HepG2 (cell line): Measurements from ENCODE around the gene DPM1. TPM values are rescaled to one million over a fixed set of nuclear protein-coding genes. Genes with fewer than 3 reads are reported as not detected.
A peak's percentile ranks its signal among the peaks of the same experiment; 100 is the strongest.

Experiments used
- ATF7-NPFF ChIP-seq: sonication (generic); formaldehyde crosslinking; IDR thresholded peaks from 2 replicates; pipeline ENCODE4 v1.8.1; 2023; ENCODE audit warnings: mild to moderate bottlenecking, low read depth, missing genetic modification reagents, moderate library complexity
- DMAP1 ChIP-seq: IDR thresholded peaks from 2 replicates; pipeline ENCODE4 v1.6.1; 2016
- EED ChIP-seq: sonication (generic); formaldehyde crosslinking; IDR thresholded peaks from 2 replicates; pipeline ENCODE4 v1.5.0; 2020; ENCODE audit warnings: mild to moderate bottlenecking, missing genetic modification reagents
- FOSL2 ChIP-seq: sonication (generic); formaldehyde crosslinking; IDR thresholded peaks from 2 replicates; pipeline ENCODE4 v1.4.0; 2020; ENCODE audit warnings: missing genetic modification reagents
- IRF2 ChIP-seq: IDR thresholded peaks from 2 replicates; pipeline ENCODE4 v1.6.1; 2018; ENCODE audit warnings: missing genetic modification reagents, missing compliant biosample characterization
- MBNL3 ChIP-seq: fragments of 250-450 bp; sonication (Bioruptor Pico); conservative IDR thresholded peaks from 2 replicates; pipeline ENCODE4 v1.8.0; 2022; ENCODE audit warnings: mild to moderate bottlenecking, inconsistent platforms
- MYNN ChIP-seq: sonication (generic); formaldehyde crosslinking; IDR thresholded peaks from 2 replicates; pipeline ENCODE4 v1.4.0; 2020; ENCODE audit warnings: mild to moderate bottlenecking, low read depth, missing genetic modification reagents
- NFYB ChIP-seq: sonication (generic); formaldehyde crosslinking; IDR thresholded peaks from 2 replicates; pipeline ENCODE4 v1.4.0; 2020; ENCODE audit warnings: missing genetic modification reagents
- NFYC ChIP-seq: IDR thresholded peaks from 2 replicates; pipeline ENCODE4 v1.6.1; 2016; ENCODE audit warnings: missing genetic modification reagents, missing compliant biosample characterization
- ONECUT2 ChIP-seq: sonication (generic); formaldehyde crosslinking; IDR thresholded peaks from 2 replicates; pipeline ENCODE4 v1.4.0; 2020; ENCODE audit warnings: missing genetic modification reagents
- PBX2 ChIP-seq: IDR thresholded peaks from 2 replicates; pipeline ENCODE4 v1.6.1; 2016; ENCODE audit warnings: control low read depth
- PHF5A ChIP-seq: IDR thresholded peaks from one replicate; pipeline ENCODE4 v1.6.1; 2018; ENCODE audit warnings: low read depth, missing genetic modification reagents; ENCODE audit not compliant: unreplicated experiment
- SMAD1 ChIP-seq: sonication (generic); formaldehyde crosslinking; IDR thresholded peaks from 2 replicates; pipeline ENCODE4 v1.4.0; 2020; ENCODE audit warnings: missing genetic modification reagents, low read depth, mild to moderate bottlenecking, borderline replicate concordance
- TBP ChIP-seq: sonication (generic); formaldehyde crosslinking; IDR thresholded peaks from 2 replicates; pipeline ENCODE4 v1.5.0; 2020; ENCODE audit warnings: missing genetic modification reagents
- THAP7 ChIP-seq: sonication (generic); formaldehyde crosslinking; IDR thresholded peaks from 2 replicates; pipeline ENCODE4 v1.8.1; 2023; ENCODE audit warnings: mild to moderate bottlenecking, missing genetic modification reagents
- ZBTB49 ChIP-seq: sonication (generic); formaldehyde crosslinking; IDR thresholded peaks from 2 replicates; pipeline ENCODE4 v1.4.0; 2020; ENCODE audit warnings: missing genetic modification reagents, borderline replicate concordance
- ZHX1 ChIP-seq: sonication (generic); formaldehyde crosslinking; IDR thresholded peaks from 2 replicates; pipeline ENCODE4 v1.8.1; 2022; ENCODE audit warnings: low read depth, mild to moderate bottlenecking, missing genetic modification reagents
- ZNF235 ChIP-seq: sonication (generic); formaldehyde crosslinking; IDR thresholded peaks from 2 replicates; pipeline ENCODE4 v1.8.1; 2023; ENCODE audit warnings: mild to moderate bottlenecking, missing genetic modification reagents, borderline replicate concordance
- ZNF281 ChIP-seq: sonication (generic); formaldehyde crosslinking; IDR thresholded peaks from 2 replicates; pipeline ENCODE4 v1.4.0; 2020; ENCODE audit warnings: missing genetic modification reagents, borderline replicate concordance
- ZNF382 ChIP-seq: sonication (generic); formaldehyde crosslinking; IDR thresholded peaks from 2 replicates; pipeline ENCODE4 v1.5.0; 2020; ENCODE audit warnings: missing genetic modification reagents, mild to moderate bottlenecking, borderline replicate concordance
- ZNF674 ChIP-seq: sonication (generic); formaldehyde crosslinking; IDR thresholded peaks from 2 replicates; pipeline ENCODE4 v1.5.0; 2020; ENCODE audit warnings: low read depth, mild to moderate bottlenecking, missing genetic modification reagents
- polyA plus RNA-seq, 8 experiments: library from polyadenylated mRNA; depleted of rRNA in 3 of 8; stranded (reverse) in 7 of 8; unstranded in 1 of 8; fragments of >200 nt; fragmentation: Illumina TruSeq in 4 of 8; extraction: Trizol in 4 of 8; gene quantifications; 2 replicates each; pipeline versions ENCODE4 v1.2.1 to v1.2.3, GENCODE V29; 2011 to 2016; ENCODE audit warnings: low read depth in 4 of 8, missing spikeins in 1 of 8, mixed read lengths in 1 of 8; ENCODE audit not compliant: insufficient read depth in 1 of 8
- total RNA-seq, 5 experiments: library from RNA; depleted of rRNA; stranded (reverse); fragments of >200 nt; fragmentation: Illumina TruSeq; extraction: Trizol; gene quantifications; 2 replicates each; pipeline ENCODE4 v1.2.3, GENCODE V29; 2016; ENCODE audit warnings: low read depth in 1 of 5

The DPM1 gene
- total and polyA plus RNA-seq, 2 of the 13 experiments (the other 11 are each of a cell fraction or from before 2014, with no cell fraction given), result 83.2 to 161 TPM

- TF ChIP-seq ZNF235 (CRISPR knock-in tag), result peak; percentile 82; the same call in 1 of the 2 replicates
- TF ChIP-seq ZBTB49 (CRISPR knock-in tag), result no peak
- no peak for TF ChIP-seq THAP7 (CRISPR knock-in tag)
- TF ChIP-seq NFYB, result no peak
- no peak for TF ChIP-seq ONECUT2
- peak; percentile 64 for TF ChIP-seq FOSL2 (CRISPR knock-in tag)
- TF ChIP-seq DMAP1 (CRISPR knock-in tag), result no peak; the same call in 1 of the 2 replicates
- TF ChIP-seq EED, result no peak
- TF ChIP-seq ZNF382 (CRISPR knock-in tag), result no peak
- peak; percentile 98 for TF ChIP-seq ZHX1 (CRISPR knock-in tag)
- peak; percentile 67 for TF ChIP-seq IRF2 (CRISPR knock-in tag)
- peak; percentile 18; the same call in 1 of the 2 replicates for TF ChIP-seq ATF7-NPFF (CRISPR knock-in tag)
- TF ChIP-seq PHF5A (CRISPR knock-in tag), result peak; percentile 58
- no peak for TF ChIP-seq MYNN
- no peak for TF ChIP-seq MBNL3 (CRISPR knock-in tag)
- TF ChIP-seq NFYC (CRISPR knock-in tag), result no peak
- TF ChIP-seq ZNF281 (CRISPR knock-in tag), result peak; percentile 86
- TF ChIP-seq PBX2 (CRISPR knock-in tag), result no peak
- TF ChIP-seq ZNF674 (CRISPR knock-in tag), result no peak
- no peak for TF ChIP-seq SMAD1 (CRISPR knock-in tag)
- TF ChIP-seq TBP, result no peak
Measured at GRCh38 chr20:50931306-50932015, 26.9 kb downstream of the DPM1 start, which contains the start of gene ADNP (continued).
